ENCODE data around the gene MAP2K5. TPM values are rescaled to one million over a fixed set of nuclear protein-coding genes. Genes with fewer than 3 reads are reported as not detected.

Gene MAP2K5
- total RNA-seq, 1 donor from 2014 or later, result 19.6 TPM

DNA sequence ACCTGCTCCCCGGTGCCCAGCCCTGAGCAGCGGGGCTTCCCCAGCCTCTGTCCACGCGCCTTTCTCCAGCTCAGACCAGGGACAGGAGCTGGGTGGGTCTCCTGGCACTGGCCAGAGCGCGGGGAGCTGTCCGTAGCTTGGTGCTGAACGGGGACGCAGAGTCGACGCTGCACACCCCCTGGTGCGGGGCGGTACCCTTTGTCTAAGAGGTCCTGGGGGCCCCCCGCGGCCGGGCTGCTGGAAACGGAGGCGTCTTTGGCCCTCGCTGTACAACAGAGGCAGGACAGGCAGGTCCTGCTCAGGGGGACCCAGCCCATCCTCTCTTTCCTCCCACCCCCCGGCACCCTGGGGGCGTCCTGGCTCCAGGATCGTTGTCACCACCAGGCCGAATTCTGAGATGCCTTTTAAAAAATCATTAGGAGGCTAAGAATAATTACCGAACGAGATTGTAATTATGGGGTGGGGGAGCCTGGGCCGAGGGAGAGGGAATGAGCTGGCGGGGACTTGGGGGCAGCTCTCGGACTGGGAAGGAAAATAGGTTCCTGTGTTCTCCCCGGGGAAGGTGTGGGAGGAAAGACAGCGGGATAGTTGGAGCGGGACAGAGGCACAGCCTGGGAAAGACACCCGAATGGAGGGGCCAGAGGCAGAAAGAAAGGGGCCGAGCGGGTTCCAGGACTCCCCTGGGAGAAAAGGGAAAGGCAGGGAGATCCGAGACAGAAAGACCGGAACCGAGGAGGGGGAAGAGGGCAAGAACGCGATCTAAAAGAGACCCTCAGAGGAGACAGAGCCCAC lies 278.7 kb downstream of the MAP2K5 start:
- peak; percentile 67 for DNase-seq (ENCODE audit: low read depth, low spot score)
- peak overlapping the region; percentile 59 for H3K4me3 Mint-ChIP-seq
- no peak overlapping the region for H3K27ac Mint-ChIP-seq (ENCODE audit: unreplicated experiment)
- peaks cover 93% of the 10 kb centered on the region for H3K27me3 Mint-ChIP-seq (ENCODE audit: low read depth)
- no peaks in the 10 kb centered on the region for H3K9me3 Mint-ChIP-seq
- no peak for TF ChIP-seq CTCF (conservative IDR thresholded peaks at IDR 0.05)
- H3K4me1 Mint-ChIP-seq, result peaks cover 25% of the 10 kb centered on the region
- H3K36me3 Mint-ChIP-seq (ENCODE audit: low read depth), result peaks cover 4% of the 10 kb centered on the region

DNA sequence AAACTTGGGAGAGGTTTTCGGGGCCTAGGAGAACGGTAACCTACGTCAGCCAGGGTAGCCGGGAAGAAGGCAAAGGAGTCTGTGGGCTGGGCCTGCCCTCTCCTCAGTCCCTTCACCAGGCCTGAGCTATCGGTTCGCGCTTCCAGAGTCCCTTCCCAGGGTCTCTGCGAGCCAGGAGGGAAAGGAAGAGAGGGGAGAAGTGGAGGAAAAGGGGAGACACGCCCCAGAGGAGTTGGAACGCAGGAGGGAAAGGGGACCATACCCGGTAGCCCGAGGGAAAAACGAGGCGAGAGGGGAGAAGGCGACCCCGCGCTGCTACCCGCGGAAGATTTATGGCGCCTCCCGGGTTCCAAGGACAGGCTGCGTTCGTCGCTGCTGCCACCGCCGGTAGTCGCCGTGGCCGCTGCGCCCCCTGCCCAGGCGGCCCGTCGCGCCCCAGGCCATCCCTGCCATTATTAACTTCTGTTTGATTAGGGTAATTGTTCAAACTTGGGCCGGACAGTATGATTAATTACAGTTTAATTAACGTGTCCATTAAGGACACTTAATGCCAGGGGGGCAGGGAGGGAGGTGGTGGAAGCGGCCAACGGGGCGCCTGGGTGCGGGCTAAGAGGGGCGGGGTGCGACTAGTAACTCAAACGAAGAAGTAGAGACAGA lies 279.4 kb downstream of the MAP2K5 start:
- DNase-seq (ENCODE audit: low read depth, low spot score), result no peak
- no peak for TF ChIP-seq CTCF (conservative IDR thresholded peaks at IDR 0.05)
- Mint-ChIP-seq H3K27me3 (ENCODE audit: low read depth) (peaks cover 89% of the 10 kb centered on the region), H3K9me3 (no peaks in the 10 kb centered on the region), H3K4me1 (peaks cover 28% of the 10 kb centered on the region), H3K27ac (ENCODE audit: unreplicated experiment) (no peak overlapping the region), H3K36me3 (ENCODE audit: low read depth) (no peaks in the 10 kb centered on the region), H3K4me3 (peak overlapping the region; percentile 59)

DNA sequence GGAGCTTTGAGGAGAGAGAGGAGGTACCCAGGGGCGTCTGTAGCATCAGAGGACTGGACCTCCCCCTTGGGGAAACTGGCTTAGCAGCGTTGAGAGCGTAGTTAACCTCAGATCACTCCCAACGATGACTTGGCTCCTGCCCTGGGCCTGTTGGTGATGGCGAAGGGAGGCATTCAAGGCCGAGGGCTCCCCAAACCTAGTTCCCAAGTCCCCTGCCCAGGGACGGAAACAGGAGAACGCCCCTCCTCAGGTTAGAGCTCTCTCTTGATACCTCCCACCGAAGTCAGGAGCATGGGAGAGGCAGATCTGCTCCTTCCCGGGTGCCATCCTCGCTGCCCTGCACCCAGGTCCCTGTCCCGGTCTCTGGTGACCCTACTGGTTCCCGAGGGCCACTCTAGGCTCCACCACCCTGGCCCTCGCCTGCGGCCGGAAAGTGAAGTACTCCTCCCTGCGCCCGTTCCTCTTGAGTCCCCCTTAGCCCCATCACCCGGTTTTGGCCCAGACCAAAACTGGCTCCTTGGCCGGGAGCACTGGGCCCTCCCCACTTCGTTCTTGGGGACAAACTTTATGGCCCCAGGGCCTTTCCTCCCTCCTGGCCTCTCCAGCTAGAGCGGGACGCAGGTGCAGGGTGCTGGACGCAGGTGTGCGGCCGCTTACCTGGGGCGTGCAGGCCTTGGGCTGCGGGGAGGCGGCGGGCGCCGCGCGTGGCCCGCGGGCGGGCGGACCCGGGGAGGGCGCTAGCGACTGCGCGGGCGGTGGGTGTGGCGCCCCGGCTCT lies 280.2 kb downstream of the MAP2K5 start:
- no peak overlapping the region for H3K27ac Mint-ChIP-seq (ENCODE audit: unreplicated experiment)
- H3K9me3 Mint-ChIP-seq, result no peaks in the 10 kb centered on the region

DNA sequence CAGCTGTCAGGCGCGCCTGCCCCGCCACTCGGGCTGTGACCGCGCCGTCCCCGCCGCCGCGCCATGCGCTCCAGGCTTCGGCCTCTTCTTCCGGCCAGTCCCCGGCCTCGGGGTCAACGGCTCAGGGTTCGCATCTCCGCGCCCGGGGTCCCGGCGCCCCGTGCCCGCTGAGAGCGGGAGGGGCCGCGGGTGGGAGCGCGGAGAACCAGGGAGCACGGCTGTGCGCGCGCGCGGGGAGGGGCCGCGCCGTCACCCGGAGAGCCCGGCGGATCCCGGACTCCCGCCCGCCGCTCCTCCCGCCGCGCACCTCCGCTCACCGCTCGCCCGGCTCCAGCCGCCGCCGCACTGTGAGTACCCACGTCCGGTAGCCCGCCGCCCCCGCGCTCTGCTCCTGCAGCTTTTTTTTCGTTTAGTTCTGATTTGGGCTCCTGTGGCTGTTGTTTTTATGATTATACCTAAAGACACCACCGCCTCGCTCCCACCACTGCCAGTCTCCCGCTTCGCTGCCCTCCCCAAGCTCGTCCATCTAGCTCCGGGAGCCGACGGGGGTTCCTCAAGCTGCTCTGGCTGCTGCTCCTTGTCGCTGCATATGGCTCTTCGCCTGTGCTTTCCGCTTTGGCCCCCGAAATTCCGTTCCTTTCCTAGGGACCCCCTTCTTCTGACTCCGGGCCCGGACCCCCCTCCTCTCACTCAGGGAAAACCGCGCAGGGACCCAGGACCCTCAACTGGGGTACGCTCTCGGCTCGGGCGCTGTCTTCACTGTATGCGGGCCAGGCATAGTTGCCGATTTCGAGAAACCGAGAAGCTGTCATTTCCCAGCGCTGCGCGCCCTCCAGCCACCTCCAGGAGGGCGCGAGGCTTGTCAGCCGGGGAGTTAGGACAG lies 281.1 kb downstream of the MAP2K5 start:
- Mint-ChIP-seq H3K36me3 (ENCODE audit: low read depth) (no peaks in the 10 kb centered on the region), H3K4me1 (peaks cover 28% of the 10 kb centered on the region), H3K4me3 (peak overlapping the region; percentile 85), H3K27me3 (ENCODE audit: low read depth) (peaks cover 81% of the 10 kb centered on the region), H3K9me3 (no peaks in the 10 kb centered on the region), H3K27ac (ENCODE audit: unreplicated experiment) (no peak overlapping the region)
- no peak for DNase-seq (ENCODE audit: low read depth, low spot score)
- no peak for TF ChIP-seq CTCF (conservative IDR thresholded peaks at IDR 0.05)

More for the DNA sequence above, 280.2 kb downstream of the MAP2K5 start:
- Mint-ChIP-seq H3K36me3 (ENCODE audit: low read depth) (no peaks in the 10 kb centered on the region), H3K27me3 (ENCODE audit: low read depth) (peaks cover 83% of the 10 kb centered on the region), H3K4me1 (peaks cover 28% of the 10 kb centered on the region), H3K4me3 (peak overlapping the region; percentile 59)
- no peak for TF ChIP-seq CTCF (conservative IDR thresholded peaks at IDR 0.05)
- no peak for DNase-seq (ENCODE audit: low read depth, low spot score)

Measured in neural crest cell (in vitro differentiated cells).